K562 (cell line): ENCODE measurements around the gene PRODH2. TPM values are rescaled to one million over a fixed set of nuclear protein-coding genes. Genes with fewer than 3 reads are reported as not detected.

Experiments
- ATAC-seq: fragments of 200-7000 bp; cut with Tn5 transposase; 3 replicates; pipeline ENCODE4 v1.9.1; 2020; ENCODE audit warnings: moderate library complexity
- BruUV-seq: library from RNA; stranded (reverse); fragments of 400-500 nt; replicated peaks from 2 replicates; lab custom pipeline; 2021; lab: Mats Ljungman, UMichigan
- CTCF ChIA-PET: fragments of 300-600 bp; formaldehyde crosslinking; extraction: SDS; loops from one replicate; lab custom pipeline; 2021; ENCODE audit warnings: low intra/inter-chr PET ratio; lab: Yijun Ruan, JAX
- POLR2A ChIA-PET: fragments of 300-600, 350-650 bp; sonication (Branson Sonifier 250); formaldehyde crosslinking; extraction: SDS; loops from one replicate; lab custom pipeline; 2021; ENCODE audit warnings: antibody characterized with exemption, inconsistent platforms; lab: Yijun Ruan, JAX
- DNase-seq, 4 experiments: peaks; one replicate each; pipeline versions ENCODE4 v3.0.0 to v3.0.0-alpha.2; 2011 to 2018; ENCODE audit warnings: low spot score in 3 of 4, mixed read lengths in 3 of 4; ENCODE audit errors: extremely low read depth in 1 of 4
- FAIRE-seq: peaks from 2 replicates; lab custom pipeline; 2011; peaks lifted over from hg19 to GRCh38; lab: Jason Lieb, UNC
- H2AFZ ChIP-seq: 2 replicates; pipeline ENCODE4 v1.6.0; 2011; ENCODE audit warnings: low read depth, low read length, control low read depth, inconsistent platforms
- H3K27ac ChIP-seq: fragments of 200-600 bp; 3 replicates; pipeline ENCODE4 v1.8.0; 2011; ENCODE audit warnings: low read depth, mild to moderate bottlenecking, control low read depth, inconsistent platforms, low read length, moderate library complexity, mixed read lengths; ENCODE audit errors: extremely low read depth
- H3K27me3 ChIP-seq, 2 experiments: fragments of 300-600 bp in 1 of 2; 2 replicates in 1 of 2; 3 replicates in 1 of 2; pipeline versions ENCODE4 v1.6.0 to v1.8.0; 2011; ENCODE audit warnings: inconsistent platforms in 2 of 2, low read length in 2 of 2, mild to moderate bottlenecking in 1 of 2, mixed read lengths in 1 of 2, moderate library complexity in 1 of 2; ENCODE audit not compliant: control insufficient read depth in 2 of 2, insufficient read depth in 2 of 2
- H3K36me3 ChIP-seq: fragments of 300-600 bp; 3 replicates; pipeline ENCODE4 v1.8.0; 2011; ENCODE audit warnings: mild to moderate bottlenecking, low read length, inconsistent platforms; ENCODE audit not compliant: control insufficient read depth, insufficient read depth
- H3K4me1 ChIP-seq, 2 experiments: fragments of 200-600 bp in 1 of 2; replicated peaks in 1 of 2; 2 replicates in 1 of 2; 3 replicates in 1 of 2; pipeline versions ENCODE4 v1.5.1 to v1.8.0; 2011; ENCODE audit warnings: inconsistent platforms in 2 of 2, low read length in 2 of 2, mild to moderate bottlenecking in 1 of 2, mixed read lengths in 1 of 2, moderate library complexity in 1 of 2; ENCODE audit not compliant: control insufficient read depth in 2 of 2, insufficient read depth in 2 of 2
- H3K4me2 ChIP-seq: 2 replicates; pipeline ENCODE4 v1.6.1; 2011; ENCODE audit warnings: low read length, control low read depth, inconsistent platforms, mixed read lengths; ENCODE audit not compliant: insufficient read depth
- H3K4me3 ChIP-seq: fragments of 200-600 bp; sonication (generic), shearing (Covaris generic); 2 replicates; pipeline ENCODE4 v1.5.1; 2016; ENCODE audit warnings: control low read depth, inconsistent platforms
- H3K79me2 ChIP-seq: fragments of 200-600 bp; 3 replicates; pipeline ENCODE4 v1.8.0; 2011; ENCODE audit warnings: low read length, inconsistent platforms; ENCODE audit not compliant: control insufficient read depth, insufficient read depth
- H3K9ac ChIP-seq, 2 experiments: 2 replicates each; pipeline versions ENCODE4 v1.6.0 to v1.6.1; 2011; ENCODE audit warnings: low read depth in 2 of 2, low read length in 2 of 2, control low read depth in 1 of 2, inconsistent platforms in 1 of 2, mild to moderate bottlenecking in 1 of 2, mixed read lengths in 1 of 2; ENCODE audit not compliant: insufficient read depth in 1 of 2
- H3K9me1 ChIP-seq: one replicate; pipeline ENCODE4 v1.6.0; 2011; ENCODE audit warnings: inconsistent platforms, mild to moderate bottlenecking, low read length, moderate library complexity; ENCODE audit not compliant: control insufficient read depth, insufficient read depth
- H3K9me3 ChIP-seq: replicated peaks from 2 replicates; pipeline ENCODE4 v1.5.1; 2011; ENCODE audit warnings: low read depth, low read length, inconsistent platforms; ENCODE audit not compliant: control insufficient read depth, insufficient read depth
- H4K20me1 ChIP-seq: replicated peaks from 2 replicates; pipeline ENCODE4 v1.6.1; 2011; ENCODE audit warnings: low read length, inconsistent platforms, mixed read lengths; ENCODE audit not compliant: control insufficient read depth, insufficient read depth
- ATF7 ChIP-seq: fragments of 450-650 bp; IDR thresholded peaks from 2 replicates; pipeline ENCODE4 v1.7.1; 2014; ENCODE audit warnings: mild to moderate bottlenecking, moderate library complexity
- MAZ ChIP-seq, 2 experiments: fragments of 450-650 bp in 1 of 2; sonication (generic) in 1 of 2; formaldehyde crosslinking; IDR thresholded peaks in 1 of 2; conservative IDR thresholded peaks in 1 of 2; 2 replicates each; pipeline versions ENCODE4 v1.4.0 to v1.5.0; 2020; ENCODE audit warnings: mild to moderate bottlenecking in 1 of 2, missing genetic modification reagents in 1 of 2
- NRF1 ChIP-seq, 2 experiments: fragments of 450-650 bp; IDR thresholded peaks in 1 of 2; conservative IDR thresholded peaks in 1 of 2; 2 replicates each; pipeline ENCODE4 v1.6.1; 2014; ENCODE audit warnings: mild to moderate bottlenecking in 2 of 2
- THAP7 ChIP-seq: fragments of 250-450 bp; sonication (Bioruptor Pico); IDR thresholded peaks from 2 replicates; pipeline ENCODE4 v1.5.0; 2021
- ZBTB33 ChIP-seq: sonication (generic); formaldehyde crosslinking; IDR thresholded peaks from 2 replicates; pipeline ENCODE4 v1.8.1; 2023; ENCODE audit warnings: mild to moderate bottlenecking, missing genetic modification reagents
- ZNF24 ChIP-seq: fragments of 450-650 bp; IDR thresholded peaks from 2 replicates; pipeline ENCODE4 v1.6.1; 2016
- ZNF830 ChIP-seq: fragments of 250-450 bp; sonication (Bioruptor Pico); IDR thresholded peaks from 2 replicates; pipeline ENCODE4 v1.5.0; 2021; ENCODE audit warnings: mild to moderate bottlenecking
- WGBS: fragments of 100-300 bp; shearing (Covaris generic); methylation state at CpG from one replicate; pipeline ENCODE4 v1.1.6; 2016; ENCODE audit warnings: low coverage, mixed read lengths; ENCODE audit not compliant: insufficient coverage; ENCODE audit errors: missing lambda C conversion rate; 5-methylcytosine and 5-hydroxymethylcytosine counted together
- in situ Hi-C: fragments of 300-500 bp; cut with MboI; formaldehyde crosslinking; loops from 4 replicates; pipeline ENCODE4 v1.15.0; 2018; ENCODE audit warnings: inconsistent platforms, mixed read lengths
- intact Hi-C: fragments of 100-400 bp; cut with micrococcal nuclease; formaldehyde crosslinking; loops from 2 replicates; pipeline ENCODE4 v1.14.2; 2022
- polyA plus RNA-seq, 8 experiments: library from polyadenylated mRNA; depleted of rRNA in 4 of 8; stranded (reverse) in 5 of 8; unstranded in 3 of 8; fragments of >200 nt; fragmentation: Nextera tagmentation in 2 of 8; fragmentation: Illumina TruSeq in 1 of 8; extraction: Ambion mirVana in 2 of 8; extraction: Trizol in 1 of 8; gene quantifications; 2 replicates each; pipeline versions ENCODE4 v1.2.1 to v1.2.3, GENCODE V29; 2011 to 2014; ENCODE audit warnings: inconsistent platforms in 1 of 8, missing spikeins in 1 of 8
- total RNA-seq, 7 experiments: library from RNA; depleted of rRNA in 6 of 7; stranded (reverse); fragments of >200 nt in 6 of 7; fragmentation: Illumina TruSeq in 2 of 7; extraction: Trizol in 2 of 7; gene quantifications; 2 replicates each; pipeline versions ENCODE4 v1.2.1 to v1.2.3, GENCODE V29; 2011 to 2021; ENCODE audit warnings: low replicate concordance in 1 of 7
- TF ChIP-seq, protein P1 (sequence below): fragments of 450-650 bp; IDR thresholded peaks from 2 replicates; pipeline ENCODE4 v1.6.1; 2016

Gene PRODH2
- total and polyA plus RNA-seq, 9 of the 15 experiments (the other 6 are each of a cell fraction or from before 2014, with no cell fraction given), result not detected

DNA sequence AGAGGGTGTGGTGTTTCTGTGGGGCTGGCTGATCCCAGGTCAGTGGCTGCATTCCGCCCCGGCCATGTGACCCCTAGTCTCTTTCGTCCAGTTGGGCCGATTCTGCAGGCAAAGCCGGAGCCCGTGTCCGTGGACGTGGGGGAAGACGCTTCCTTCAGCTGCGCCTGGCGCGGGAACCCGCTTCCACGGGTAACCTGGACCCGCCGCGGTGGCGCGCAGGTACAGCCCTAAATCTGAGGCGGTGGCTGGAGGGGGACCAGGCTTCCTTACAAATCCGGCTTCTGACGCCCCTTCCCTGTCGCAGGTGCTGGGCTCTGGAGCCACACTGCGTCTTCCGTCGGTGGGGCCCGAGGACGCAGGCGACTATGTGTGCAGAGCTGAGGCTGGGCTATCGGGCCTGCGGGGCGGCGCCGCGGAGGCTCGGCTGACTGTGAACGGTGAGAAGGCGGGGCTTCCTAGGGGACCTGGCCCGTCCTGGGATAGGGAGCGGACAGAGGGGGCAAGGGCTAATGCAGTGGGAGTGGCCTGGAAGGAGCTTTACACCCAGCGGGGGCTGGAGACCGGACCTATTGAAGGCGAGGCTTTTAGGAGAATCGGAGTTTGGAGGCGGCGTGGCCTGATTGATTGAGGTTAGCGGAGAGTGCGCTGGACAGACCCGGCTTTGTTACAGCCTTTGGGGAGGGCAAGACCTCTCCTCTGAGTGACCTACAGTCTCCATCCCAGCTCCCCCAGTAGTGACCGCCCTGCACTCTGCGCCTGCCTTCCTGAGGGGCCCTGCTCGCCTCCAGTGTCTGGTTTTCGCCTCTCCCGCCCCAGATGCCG, 48.4 kb upstream of the PRODH2 start:
- in situ Hi-C loops (no loop called here), intact Hi-C loops (no loop called here)
- CTCF ChIA-PET, result no interaction called here
- peaks cover 9 to 41% of the 10 kb centered on the region in 2 experiments; a peak in 3 of 5 replicates for H3K27me3 ChIP-seq
- H2AFZ ChIP-seq, result peak overlapping the region; percentile 47; the same call in 1 of the 2 replicates
- no TSS peak for BruUV-seq
- H3K79me2 ChIP-seq, result no peaks in the 10 kb centered on the region
- no peak for TF ChIP-seq ZNF830 (CRISPR knock-in tag)
- no peak for TF ChIP-seq THAP7 (CRISPR knock-in tag)
- 0 out of 2 replicates have a peak, but pooled peaks have one; percentile 24 for TF ChIP-seq ATF7
- peak; percentile 51; the same call in 1 of the 2 replicates for TF ChIP-seq ZBTB33 (CRISPR knock-in tag)
- 0 out of 4 replicates have a peak, but pooled peaks of 1 of the 2 experiments have one; percentile 17 for TF ChIP-seq MAZ (CRISPR knock-in tag; conservative IDR thresholded peaks at IDR 0.05 in 1 of 2, IDR thresholded peaks at IDR 0.05 in 1 of 2)
- TF ChIP-seq NRF1 (conservative IDR thresholded peaks at IDR 0.05 in 1 of 2, IDR thresholded peaks at IDR 0.05 in 1 of 2), result peak; percentile 27 to 44; a peak in 2 of 4 replicates
- no peak for TF ChIP-seq ZNF24
- TF ChIP-seq, protein P1, sequence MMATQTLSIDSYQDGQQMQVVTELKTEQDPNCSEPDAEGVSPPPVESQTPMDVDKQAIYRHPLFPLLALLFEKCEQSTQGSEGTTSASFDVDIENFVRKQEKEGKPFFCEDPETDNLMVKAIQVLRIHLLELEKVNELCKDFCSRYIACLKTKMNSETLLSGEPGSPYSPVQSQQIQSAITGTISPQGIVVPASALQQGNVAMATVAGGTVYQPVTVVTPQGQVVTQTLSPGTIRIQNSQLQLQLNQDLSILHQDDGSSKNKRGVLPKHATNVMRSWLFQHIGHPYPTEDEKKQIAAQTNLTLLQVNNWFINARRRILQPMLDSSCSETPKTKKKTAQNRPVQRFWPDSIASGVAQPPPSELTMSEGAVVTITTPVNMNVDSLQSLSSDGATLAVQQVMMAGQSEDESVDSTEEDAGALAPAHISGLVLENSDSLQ, result peak; percentile 35; the same call in 1 of the 2 replicates
- POLR2A ChIA-PET, result interaction anchor here (0.8 to 1.9 kb wide), 2 partner anchors 12 to 41 kb away, joined by 3 to 7 read pairs; no protein-coding TSS in a partner anchor
- H3K4me2 ChIP-seq, result peak overlapping the region; percentile 21
- no peak overlapping the region for H3K27ac ChIP-seq
- DNase-seq, result peak; percentile 55 to 76 (median 74)
- WGBS, result 21% methylated on average over 39 of the region's 55 CpGs
- H4K20me1 ChIP-seq, result no peaks in the 10 kb centered on the region
- H3K9me1 ChIP-seq, result no peaks in the 10 kb centered on the region
- H3K4me3 ChIP-seq, result no peak overlapping the region
- ATAC-seq, result peak; percentile 90
- peak overlapping the region in 1 of 2 experiments; percentile 66; a peak in 2 of 4 replicates for H3K9ac ChIP-seq
- H3K36me3 ChIP-seq, result no peaks in the 10 kb centered on the region
- peaks cover 7 to 48% of the 10 kb centered on the region in 2 experiments for H3K4me1 ChIP-seq
- peak; percentile 55 for FAIRE-seq
- peaks cover 5% of the 10 kb centered on the region; the same call in 1 of the 2 replicates for H3K9me3 ChIP-seq
